GM19025 (cell line): ENCODE measurements around the gene WDPCP.
"Not testable (repeated sequence)": the region's sequence is repeated elsewhere in the genome, so short reads cannot be mapped to it uniquely, and the experiment has no call there.

ENCODE experiments used
- ATAC-seq: cut with Tn5 transposase; IDR thresholded peaks from one replicate; pipeline ENCODE4 v1.9.1; 2021; ENCODE audit warnings: mild to moderate bottlenecking, low read depth, moderate library complexity; ENCODE audit not compliant: unreplicated experiment

The WDPCP gene

GRCh38 chr2:63378589-63378988, 209.7 kb downstream of the WDPCP start:
- ATAC-seq = no peak

DNA sequence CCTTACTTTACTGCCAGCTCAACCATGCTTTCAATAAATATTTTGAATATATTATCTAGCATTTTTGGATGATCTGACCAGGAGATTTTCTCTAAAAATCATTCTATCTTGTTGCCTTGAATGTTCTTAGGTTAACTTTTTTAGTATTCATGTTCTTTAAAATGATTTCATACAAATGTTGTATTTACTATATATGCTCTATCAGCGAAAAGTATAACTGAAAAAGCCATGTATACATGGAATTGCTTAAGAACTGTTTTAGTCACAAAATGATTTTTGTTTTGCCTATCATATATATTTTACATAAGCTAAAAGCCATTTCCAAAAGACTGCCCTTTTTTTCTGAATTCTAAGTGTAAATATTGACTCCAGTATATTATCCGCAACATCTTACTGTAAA, 213.9 kb downstream of the WDPCP start:
- no peak for ATAC-seq

DNA sequence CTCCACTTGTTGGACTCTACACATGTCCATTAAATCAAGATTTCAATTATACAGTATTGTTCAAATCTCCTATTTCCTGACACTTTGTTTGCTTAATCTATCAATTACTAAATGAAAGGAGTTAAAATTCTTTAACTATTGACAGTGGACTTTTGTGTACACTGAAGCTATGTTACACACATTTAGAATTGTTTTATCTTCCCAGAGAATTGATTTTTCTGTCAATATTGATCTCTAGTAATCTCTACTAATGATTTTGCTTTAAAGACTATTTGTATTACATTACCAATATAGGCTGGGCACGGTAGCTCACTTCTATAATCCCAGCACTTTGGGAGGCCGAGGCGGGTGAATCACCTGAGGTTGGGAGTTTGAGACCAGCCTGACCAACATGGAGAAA, 215.7 kb downstream of the WDPCP start:
- no peak for ATAC-seq

GRCh38 chr2:63369146-63369545, 219.1 kb downstream of the WDPCP start:
- ATAC-seq = no peak

GRCh38 chr2:63364866-63365265, 223.4 kb downstream of the WDPCP start:
- no peak for ATAC-seq

DNA sequence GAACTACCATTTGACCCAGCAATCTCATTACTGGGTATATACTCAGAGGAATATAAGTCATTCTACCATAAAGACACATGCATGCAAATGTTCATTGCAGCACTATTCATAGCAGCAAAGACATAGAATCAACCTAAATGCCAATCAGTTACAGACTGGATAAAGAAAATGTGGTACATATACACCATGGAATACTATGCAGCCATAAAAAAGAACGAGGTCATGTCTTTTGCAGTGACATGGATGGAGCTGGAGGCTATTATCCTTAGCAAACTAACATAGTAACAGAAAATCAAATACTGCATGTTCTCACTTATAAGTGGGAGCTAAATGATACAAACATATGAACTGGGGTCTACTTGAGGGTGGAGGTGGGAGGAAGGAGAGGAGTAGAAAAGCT, 230.6 kb downstream of the WDPCP start:
- not testable (repeated sequence) for ATAC-seq

DNA sequence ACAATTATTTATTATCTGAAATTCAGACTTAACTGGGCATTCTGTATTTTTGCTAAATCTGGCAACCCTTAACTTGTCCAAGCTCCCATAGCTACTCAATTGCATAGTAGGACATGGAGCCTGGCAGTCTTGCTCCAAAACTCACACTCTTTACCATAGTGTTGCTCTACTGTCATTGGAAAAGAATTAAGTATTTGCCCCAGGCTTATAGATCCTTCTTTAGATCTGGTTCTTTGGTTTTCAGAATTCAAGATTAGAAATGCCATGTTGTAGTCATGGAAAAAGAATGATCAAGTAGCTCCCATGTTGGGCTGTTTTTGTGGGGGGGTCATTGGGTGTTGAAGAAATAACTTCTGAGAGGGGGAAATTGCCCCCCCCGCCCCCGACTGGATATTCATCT, 240.9 kb downstream of the WDPCP start:
- no peak for ATAC-seq

DNA sequence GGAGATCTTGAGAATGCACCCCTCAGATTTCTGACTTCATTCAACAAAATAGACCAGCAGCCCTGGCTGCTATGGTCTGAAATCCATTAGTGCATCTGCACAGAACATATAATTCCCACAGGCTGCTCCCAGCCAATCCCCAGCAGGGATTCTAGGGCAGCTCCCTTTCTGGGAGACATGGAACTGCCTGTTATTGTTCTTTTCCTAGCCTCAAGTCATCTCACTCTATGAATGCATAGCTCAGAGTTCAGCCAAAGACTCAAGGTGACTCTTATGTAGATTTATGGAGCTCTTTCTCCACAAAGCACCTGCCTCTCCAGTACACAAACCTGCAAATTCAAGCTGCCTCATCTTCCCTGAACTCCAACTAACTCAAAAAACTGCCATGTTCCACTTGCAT, 241.9 kb downstream of the WDPCP start:
- no peak for ATAC-seq

- ATAC-seq = no peak
Measured at GRCh38 chr2:63345285-63345633, 243.0 kb downstream of the WDPCP start.

DNA sequence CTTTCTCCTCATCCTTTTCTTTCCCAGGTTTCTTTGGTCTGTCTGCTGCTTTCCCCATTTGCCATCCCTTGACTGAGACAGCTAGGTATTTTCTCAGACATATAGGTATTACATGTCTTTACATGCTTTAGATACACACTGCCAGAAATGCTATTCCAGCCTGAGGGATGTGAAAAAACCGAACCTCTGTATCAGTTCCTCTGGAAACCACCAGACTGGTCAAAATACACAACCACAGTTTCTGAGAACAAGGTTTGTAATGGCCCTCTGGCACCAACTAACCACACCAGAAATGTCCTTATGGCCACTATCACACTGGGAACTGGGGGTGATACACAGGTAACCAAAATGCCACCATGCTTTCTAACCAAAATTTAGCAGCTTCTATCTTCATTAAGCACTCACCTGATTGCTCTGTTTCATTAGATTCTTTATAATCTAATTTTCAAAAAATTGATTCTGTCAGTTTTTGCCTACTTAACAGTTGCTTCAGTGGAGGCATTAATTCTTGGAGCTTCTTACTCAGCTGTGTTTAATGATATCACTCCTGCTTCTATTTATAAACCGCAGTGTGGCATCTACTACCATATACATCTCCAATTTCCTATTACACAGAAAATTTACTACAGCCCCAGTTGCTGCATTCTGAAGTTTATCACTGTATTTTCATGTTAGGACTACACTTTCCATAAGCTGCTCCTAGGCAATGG, 243.5 kb downstream of the WDPCP start:
- ATAC-seq = no peak

DNA sequence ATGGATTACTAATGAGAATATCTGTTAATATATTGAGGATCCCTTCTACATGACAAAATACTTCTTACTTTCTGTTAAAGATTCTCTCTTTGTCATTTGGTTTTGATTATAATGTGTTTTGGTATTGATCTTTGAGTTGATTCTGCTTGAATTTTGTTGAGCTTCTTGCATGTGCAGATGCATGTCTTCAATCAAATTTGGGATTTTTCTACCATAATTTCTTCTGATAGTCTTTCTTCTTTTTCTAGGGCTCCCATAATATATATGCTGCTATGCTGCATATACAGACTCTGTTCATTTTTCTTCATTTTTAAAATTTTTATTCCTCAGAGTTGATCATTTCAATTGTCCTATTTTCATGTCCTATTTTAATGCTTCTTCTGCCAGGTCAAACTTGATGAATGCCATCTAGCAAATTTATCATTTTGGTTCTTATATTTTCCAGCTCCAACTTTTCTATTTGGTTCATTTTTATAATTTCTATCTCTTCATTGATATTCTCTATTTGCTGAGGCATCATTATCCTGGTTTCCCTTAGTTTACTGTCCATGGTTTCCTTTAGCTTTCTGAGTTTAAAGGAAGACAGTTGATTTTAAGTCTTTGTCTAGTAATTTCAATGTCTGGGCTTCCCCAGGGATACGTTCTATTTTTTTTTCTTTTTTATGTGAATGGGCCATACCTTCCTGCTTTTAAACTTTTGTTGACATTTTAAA, 244.7 kb downstream of the WDPCP start:
- no peak for ATAC-seq

- no peak for ATAC-seq
Measured at GRCh38 chr2:63340443-63340842, 247.8 kb downstream of the WDPCP start.

- ATAC-seq = no peak
Measured at GRCh38 chr2:63334910-63335309, 253.4 kb downstream of the WDPCP start.

DNA sequence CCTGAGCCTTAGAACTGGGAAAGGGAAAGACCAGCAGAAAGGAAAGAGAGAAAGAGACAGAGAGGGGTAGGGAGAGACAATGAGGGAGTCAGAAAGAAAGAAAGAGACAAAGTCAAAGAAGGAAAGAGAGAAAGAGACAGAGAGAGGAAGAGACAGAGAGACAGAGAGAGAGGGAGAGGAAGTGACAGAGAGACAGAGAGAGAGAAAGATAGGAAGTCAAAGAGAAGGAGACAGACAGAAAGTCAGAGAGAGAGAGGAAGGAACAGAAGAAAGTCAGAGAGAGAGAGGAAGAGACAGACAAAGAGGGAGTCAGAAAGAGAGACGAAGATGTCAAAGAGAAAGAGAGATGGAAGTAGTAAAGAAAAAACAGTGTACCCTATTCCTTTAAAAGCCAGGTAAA, 261.8 kb downstream of the WDPCP start:
- ATAC-seq = no peak

DNA sequence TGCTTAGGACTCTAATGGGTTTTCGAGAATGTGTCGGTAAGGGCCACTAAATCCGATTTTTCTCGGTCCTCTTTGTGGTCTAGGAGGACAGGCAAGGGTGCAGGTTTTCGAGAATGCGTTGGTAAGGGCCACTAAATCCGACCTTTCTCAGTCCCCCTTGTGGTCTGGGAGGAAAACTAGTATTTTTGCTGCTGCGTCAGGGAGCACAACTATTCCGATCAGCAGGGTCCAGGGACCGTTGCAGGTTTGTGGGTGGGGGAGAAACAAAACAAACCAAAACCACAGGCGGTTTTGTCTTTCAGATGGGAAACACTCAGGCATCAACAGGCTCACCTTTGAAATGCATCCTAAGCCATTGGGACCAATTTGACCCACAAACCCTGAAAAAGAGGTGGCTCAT, 264.6 kb downstream of the WDPCP start:
- not testable (repeated sequence) for ATAC-seq

DNA sequence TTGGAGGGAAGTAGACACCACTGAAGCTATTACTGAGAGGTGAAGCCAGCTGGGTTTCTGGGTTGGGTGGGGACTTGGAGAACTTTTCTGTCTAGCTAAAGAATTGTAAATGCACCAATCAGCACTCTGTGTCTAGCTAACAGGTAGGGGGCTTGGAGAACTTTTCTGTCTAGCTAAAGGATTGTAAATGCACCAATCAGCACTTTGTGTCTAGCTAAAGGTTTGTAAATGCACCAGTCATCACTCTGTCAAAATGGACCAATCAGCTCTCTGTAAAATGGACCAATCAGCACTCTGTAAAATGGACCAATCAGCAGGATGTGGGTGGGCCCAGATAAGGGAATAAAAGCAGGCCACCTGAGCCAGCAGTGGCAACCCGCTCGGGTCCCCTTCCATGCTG, 266.3 kb downstream of the WDPCP start:
- not testable (repeated sequence) for ATAC-seq

DNA sequence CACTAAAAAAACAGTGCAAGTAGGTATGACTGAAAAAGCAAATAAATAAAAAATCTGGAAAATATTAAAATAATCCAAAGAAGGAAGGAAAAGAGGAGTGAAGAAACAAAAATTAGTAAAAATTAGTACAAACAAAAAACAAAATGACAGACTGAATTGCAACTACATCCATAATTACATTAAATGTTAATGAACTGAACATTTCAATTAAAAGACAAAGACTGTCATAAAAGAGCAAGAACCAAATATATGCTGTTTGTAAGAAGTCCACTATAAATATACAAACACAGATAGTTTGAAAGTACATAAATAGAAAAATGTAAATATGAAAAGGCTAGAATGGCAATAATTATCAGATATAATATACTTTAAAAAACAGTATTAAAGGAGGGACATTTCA, 267.6 kb downstream of the WDPCP start:
- ATAC-seq = no peak

DNA sequence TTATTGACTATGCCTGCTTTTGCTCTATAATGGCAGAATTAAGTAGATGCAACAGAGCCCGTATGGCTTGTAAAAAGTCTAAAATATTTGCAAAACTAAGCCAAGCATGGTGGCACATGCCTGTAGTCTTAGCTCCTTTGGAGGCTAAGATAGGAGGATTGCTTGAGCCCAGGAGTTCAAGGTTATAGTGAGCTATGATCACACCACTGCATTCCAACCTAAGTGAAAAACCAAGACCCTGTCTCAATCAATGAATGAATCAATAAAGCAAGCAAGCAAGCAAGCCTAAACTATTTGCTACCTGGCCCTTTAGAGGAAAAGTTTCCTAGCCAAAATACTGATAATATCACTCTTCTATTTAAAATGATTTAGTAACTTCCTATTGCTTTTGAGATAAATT, 277.7 kb downstream of the WDPCP start:
- ATAC-seq = no peak

- no peak for ATAC-seq
Measured at GRCh38 chr2:63301481-63301880, 286.8 kb downstream of the WDPCP start.

DNA sequence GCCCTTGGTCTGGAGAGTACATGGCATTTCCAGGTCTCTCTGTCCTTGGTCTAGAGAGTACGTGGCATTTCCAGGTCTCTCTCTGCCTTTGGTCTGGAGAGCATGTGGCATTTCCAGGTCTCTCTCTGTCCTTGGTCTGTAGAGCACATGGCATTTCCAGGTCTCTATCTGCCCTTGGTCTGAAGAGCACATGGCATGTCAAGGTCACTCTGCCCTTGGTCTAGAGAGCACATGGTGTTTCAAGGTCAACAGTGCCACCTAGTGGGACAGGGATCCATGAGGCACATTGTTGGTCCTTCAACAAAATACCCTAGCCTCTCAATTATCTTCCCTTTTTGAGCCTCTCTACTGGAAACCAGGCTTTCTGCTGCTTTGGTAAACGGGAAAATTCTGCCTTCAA, 287.4 kb downstream of the WDPCP start:
- no peak for ATAC-seq

DNA sequence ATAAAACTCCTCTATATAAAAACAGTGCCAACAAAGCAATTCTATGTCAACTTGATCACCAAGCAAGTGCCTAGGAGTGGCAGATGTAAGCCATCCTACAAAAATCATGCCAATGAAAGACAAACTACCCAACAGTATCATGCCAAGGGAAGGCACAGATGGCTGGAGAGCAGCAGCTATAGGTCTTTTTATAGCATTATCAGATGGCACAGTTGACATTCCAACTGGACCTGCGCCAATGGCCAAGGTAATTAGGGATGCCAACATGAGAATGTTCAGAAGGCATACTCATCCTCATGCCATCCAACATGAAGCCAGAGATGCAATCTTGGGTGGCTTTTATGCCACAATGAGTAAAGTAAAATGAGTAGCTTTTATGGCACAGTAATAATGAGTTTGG, 300.3 kb downstream of the WDPCP start:
- ATAC-seq = no peak

GRCh38 chr2:63286520-63286919, 301.8 kb downstream of the WDPCP start:
- not testable (repeated sequence) for ATAC-seq
